ENCODE data around the gene RMDN2. TPM values are rescaled to one million over a fixed set of nuclear protein-coding genes. Genes with fewer than 3 reads are reported as not detected.

RMDN2 gene
- total and polyA plus RNA-seq, 2 experiments from 2014 or later, result 3.4 to 3.6 TPM

DNA sequence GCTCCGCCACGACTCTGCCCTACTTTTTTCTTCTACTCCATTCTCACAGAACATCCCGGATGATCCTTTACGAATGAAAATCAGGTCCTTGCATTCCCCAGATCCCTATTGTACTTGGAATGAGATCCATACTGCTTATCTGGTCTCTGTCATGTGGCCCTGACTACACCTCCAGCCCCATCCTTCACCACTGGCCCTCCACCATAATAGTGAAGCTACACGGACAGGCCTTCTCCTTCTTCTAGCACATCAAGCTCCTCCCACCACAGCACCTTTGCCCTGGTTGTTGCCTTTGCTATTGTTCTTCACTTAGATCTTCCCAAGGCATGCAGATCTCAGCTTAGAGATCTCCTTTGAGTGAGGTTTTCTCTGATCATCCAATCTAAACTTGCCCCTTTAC is 20.1 kb upstream of the RMDN2 start:
- Histone ChIP-seq H3K79me2 (replicated peaks; ENCODE audit: insufficient read depth) (no peaks in the 10 kb centered on the region), H3K9me2 (ENCODE audit: insufficient read depth) (no peaks in the 10 kb centered on the region), H3K4me3 (no peak overlapping the region), H3K27ac (ENCODE audit: low read depth) (no peak overlapping the region), H3K27me3 (ENCODE audit: insufficient read depth) (no peaks in the 10 kb centered on the region), H3K4me2 (no peak overlapping the region), H4K20me1 (replicated peaks; ENCODE audit: insufficient read depth) (no peaks in the 10 kb centered on the region), H3K4me1 (ENCODE audit: insufficient read depth) (0 out of 2 replicates have a peak, but pooled peaks cover 3% of the 10 kb centered on the region), H3K36me3 (ENCODE audit: insufficient read depth) (no peaks in the 10 kb centered on the region), H2AFZ (peak overlapping the region; percentile 47; the same call in 1 of the 2 replicates), H3F3A (replicated peaks; ENCODE audit: low read depth) (no peaks in the 10 kb centered on the region)
- no peak for DNase-seq (ENCODE audit: low spot score)
- ATAC-seq, result no peak
- TF ChIP-seq JUNB (IDR thresholded peaks at IDR 0.05; ENCODE audit: unreplicated experiment) (no peak), EZH2phosphoT487 (IDR thresholded peaks at IDR 0.05; ENCODE audit: unreplicated experiment) (no peak), ZNF114 (CRISPR knock-in tag; IDR thresholded peaks at IDR 0.05) (no peak), ZNF331 (CRISPR knock-in tag; IDR thresholded peaks at IDR 0.05; ENCODE audit: low read depth) (no peak), CREB1 (CRISPR knock-in tag; IDR thresholded peaks at IDR 0.05; ENCODE audit: low read depth) (no peak), ZNF462 (CRISPR knock-in tag; IDR thresholded peaks at IDR 0.05) (no peak), POLR2AphosphoS5 (IDR thresholded peaks at IDR 0.05; ENCODE audit: low read depth) (no peak), ETS1 (IDR thresholded peaks at IDR 0.05) (no peak)
- Mint-ChIP-seq H3K4me3 (no peak overlapping the region), H3K4me1 (peaks cover 4% of the 10 kb centered on the region; the same call in 2 of the 3 replicates), H3K36me3 (ENCODE audit: low read depth) (no peaks in the 10 kb centered on the region), H3K27me3 (ENCODE audit: insufficient read depth, low read depth, poor library complexity) (no peaks in the 10 kb centered on the region), H3K27ac (no peak overlapping the region), H3K9me3 (peaks cover 8% of the 10 kb centered on the region; the same call in 2 of the 3 replicates)

Data from GM23338 (cell line).